Stimulated activated CD8-positive, alpha-beta memory T cell treated with anti-CD3 and anti-CD28 coated beads, Interleukin-4, amount 100 ng/mL, for 4 hours (primary cell): ENCODE data around the gene HOXC13.

Source experiments
- DNase-seq, 2 donors: peaks; one replicate each; pipeline ENCODE4 v3.0.0-alpha.2; 2020; ENCODE audit warnings: low read depth in 2 of 2, low spot score in 1 of 2

The HOXC13 gene

GRCh38 chr12:53968214-53969127 is 29.8 kb downstream of the HOXC13 start:
- DNase-seq: no peak

- no peak for DNase-seq
These were observed 31.1 kb downstream of the HOXC13 start for GRCh38 chr12:53969588-53970259.

DNA sequence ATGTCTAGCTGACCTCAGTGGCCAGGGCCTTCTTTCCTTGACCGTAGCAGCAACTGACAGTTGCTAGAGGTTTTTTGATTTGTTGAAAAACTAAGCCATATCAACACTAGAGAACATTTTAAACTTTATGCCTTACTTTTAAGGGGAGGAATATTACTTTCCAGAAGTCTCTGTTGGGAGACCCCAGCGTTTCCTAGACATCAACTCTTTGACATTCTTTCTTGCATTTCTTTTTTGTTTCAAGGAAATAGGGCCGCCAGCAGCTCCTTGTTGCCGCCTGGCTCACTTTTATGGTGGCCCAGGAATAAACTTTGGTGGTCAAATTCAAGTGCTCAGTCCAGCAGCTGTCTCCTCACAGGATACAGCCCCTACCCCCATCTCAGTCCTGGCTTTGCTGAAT is 31.8 kb downstream of the HOXC13 start:
- DNase-seq: no peak

DNA sequence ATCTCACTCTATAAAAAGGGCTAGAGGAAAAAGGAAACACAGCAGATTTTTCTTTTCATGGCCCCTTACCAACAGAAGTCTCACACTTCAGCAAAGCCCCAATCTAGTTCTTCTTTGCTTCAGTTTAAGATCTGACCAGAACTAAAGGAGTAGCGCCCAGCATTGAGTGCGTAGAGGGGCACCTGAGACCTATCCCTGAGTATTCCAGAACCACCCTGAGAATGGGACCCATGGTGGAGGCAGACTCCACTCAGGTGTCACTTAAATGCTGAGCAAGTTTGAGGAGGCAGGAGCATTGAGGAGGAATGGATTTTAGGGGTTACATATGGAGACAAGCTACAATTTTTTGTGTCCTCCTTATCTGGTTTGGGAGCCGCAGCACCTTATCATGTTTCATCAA is 32.5 kb downstream of the HOXC13 start:
- no peak for DNase-seq

DNA sequence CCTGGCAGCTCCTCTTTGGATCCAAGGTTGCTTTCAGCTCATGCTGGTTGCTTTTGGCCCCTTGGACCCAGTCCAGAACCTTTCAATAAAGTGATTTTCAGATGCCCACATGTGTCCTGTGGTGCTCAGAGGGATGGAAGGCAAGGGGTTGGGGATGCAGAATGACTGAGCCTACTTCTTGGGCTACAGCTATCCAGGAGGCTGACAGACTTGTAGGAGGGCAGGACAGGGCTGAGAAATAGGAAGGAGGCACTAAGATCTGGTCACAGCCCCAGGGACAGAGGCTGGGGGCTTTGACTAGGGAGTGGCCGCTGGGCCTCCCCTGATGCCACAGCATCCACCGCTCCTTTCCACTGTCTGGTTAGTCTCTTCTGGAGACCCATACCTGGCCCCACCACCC is 33.1 kb downstream of the HOXC13 start:
- DNase-seq: no peak

DNA sequence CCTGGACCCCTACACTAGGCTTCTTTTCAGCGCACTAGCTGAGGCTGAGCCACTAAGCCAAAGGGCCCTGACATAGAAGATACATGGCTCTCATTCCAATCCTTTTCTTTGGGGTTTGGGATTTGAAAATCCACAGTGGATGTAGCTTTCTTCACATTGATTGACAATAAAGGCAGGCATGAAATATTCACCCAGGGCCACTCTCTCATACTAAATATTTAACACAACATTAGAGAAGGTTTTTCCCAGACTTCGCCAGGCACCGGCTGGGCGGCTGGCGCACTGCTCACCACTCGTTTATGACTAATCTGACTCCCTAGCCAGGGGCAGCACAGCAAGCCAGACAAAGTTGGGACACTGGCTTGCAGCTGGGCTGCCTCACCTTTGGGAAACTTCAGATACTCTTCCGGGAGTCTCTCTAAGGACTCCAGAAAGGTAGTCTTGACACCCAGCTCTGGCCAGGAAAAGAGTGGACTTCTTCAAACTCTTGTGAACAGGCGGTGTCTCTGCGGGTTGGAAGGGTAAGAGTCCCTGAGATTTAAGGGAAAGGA is 33.6 kb downstream of the HOXC13 start:
- DNase-seq: no peak

- DNase-seq: no peak
These were observed 34.1 kb downstream of the HOXC13 start, which contains the start of gene HOXC11 for GRCh38 chr12:53972722-53973235. HOXC11 (plus strand) TSS chr12:53973126; CDS start chr12:53973242, 116 bp downstream.

GRCh38 chr12:53973236-53974042 is 34.8 kb downstream of the HOXC13 start:
- DNase-seq: no peak

GRCh38 chr12:53974084-53975063 is 35.7 kb downstream of the HOXC13 start, which contains the start of gene HOTAIR:
HOTAIR (minus strand) TSS chr12:53974954.
- no peak for DNase-seq

DNA sequence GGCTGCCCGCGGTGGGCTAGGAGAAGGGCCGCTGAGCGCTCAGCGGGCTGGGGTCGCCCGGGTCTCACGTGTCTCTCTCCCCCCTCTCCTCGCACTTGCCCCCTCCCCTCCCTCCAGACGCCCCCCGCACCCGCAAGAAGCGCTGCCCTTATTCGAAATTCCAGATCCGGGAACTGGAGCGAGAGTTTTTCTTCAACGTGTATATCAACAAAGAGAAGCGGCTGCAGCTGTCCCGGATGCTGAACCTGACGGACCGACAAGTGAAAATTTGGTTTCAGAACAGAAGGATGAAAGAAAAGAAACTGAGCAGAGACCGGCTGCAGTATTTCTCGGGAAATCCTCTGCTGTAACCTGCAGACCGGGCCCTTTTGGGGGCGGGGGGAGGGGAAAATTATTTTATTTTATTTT is 36.4 kb downstream of the HOXC13 start:
- no peak for DNase-seq

GRCh38 chr12:53975479-53976152 is 37.0 kb downstream of the HOXC13 start:
- DNase-seq: no peak

- no peak for DNase-seq
These were observed 37.7 kb downstream of the HOXC13 start for GRCh38 chr12:53976172-53976822.

DNA sequence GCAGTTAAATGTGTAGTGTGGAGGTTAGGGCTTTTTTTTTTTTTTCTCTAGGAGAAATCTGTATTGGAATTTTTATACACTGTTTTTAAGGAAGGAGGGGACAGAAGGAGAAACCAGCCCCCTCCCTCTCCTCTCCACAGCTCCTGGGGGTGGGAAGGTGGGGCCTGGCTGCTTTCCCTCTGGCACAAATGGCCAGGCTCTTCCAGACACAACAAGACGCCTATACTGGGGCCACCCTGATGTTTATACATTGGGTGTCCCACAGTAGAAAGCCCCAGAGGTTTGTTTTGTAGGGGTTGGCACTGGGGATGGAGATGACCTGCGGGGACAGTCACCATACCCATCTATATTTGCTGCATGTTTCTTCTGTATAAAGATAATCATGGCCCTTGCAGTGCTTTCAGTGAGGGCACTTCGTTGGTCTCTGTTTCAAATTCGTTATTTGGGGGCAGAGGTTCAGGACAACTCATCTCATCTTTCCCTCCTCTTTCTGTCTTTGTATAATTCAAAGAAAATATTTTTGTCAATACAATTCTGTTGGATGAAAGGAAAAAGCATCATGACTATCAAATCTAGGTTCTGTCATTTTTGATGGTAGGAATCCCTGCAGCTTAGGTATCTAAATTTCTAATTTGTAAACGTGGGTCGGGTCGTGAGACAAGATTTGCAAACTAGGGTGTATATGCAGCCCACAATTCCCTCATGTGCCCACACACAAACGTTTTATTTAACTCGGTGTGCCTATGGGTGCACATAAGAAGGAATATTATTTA is 38.4 kb downstream of the HOXC13 start:
- no peak for DNase-seq

DNA sequence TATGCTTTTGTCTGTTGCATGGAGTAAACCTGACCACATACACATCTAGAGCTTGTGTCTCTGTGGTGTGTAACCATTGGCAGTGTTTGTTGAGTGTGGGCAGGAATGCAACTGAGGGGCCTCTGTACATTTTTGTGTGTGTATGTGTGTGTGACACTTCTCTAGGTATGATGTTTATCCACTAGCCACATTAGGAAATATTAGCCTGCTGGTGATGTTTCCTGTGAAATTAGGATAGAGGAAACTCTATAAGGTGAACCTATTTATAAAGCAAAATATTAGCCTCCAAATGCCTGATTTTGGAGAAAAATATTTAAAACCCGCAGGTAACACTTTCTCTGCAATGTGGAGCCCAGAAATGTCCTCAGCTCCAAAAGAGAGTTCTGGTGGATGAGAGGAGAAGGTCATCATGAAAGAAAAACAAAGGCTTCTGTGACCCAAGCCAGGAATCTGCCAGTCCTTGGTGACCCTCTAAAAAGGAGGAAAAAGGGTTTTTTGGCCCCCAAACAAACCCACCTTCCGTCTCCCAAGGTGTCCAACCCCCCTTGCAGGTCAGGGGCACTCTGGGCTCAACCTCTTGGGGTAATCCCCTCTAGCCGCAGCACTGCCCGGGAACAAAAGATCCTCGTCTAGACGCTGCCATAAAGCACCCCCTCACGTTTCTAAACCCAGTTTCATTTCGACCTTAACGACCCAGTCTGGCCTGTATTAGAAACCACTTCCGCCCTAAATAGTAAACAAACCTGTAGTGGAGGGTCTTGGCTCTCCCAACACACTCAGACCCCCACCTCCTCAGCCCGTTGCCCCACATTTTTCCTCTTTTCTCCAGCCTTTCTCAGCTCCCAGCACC is 39.2 kb downstream of the HOXC13 start:
- DNase-seq: no peak

DNA sequence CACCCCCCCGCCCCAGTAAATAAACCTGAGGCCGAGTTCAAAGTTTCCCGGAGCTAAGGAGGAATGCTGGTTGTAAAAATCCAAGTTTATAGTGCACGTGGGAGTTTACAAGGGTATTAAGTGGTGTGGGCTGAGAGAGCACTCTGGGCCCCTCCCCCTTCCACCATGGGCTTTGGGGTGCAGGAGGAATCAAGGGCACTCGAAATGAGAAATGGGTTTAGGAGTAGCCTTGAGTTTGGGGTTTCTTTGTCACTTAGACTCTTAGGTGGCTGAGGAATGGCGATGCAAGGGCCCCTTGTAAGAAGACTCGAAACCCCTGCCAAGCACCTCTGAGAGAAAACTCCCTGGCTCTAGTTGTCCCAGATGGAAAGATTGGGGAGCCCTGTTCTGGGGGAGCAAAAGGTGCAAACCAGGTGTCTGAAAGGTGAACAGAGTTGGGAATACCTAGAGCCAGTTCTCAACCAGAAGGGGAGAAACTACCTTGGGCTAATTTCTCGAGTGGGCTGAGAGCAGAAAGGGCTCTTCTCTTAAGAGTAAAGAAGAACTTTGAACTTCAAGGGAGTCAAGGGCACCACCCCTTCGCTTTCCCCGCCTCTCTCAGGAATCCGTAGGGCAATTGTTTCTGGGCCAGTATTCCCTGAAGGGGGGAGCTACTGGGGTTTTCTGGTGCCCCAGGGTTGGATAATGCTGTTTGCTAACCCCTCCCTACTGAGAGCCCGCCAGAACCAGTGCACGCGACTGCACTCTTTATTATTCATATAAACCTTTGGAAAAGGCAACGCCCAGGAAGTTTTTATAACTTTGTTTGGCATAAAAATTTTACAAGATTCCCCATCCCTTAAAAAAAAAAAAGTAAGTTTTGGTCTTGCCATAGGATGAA is 40.1 kb downstream of the HOXC13 start:
- no peak for DNase-seq
